NCI-H1105 (cell line): ENCODE data around the gene GGN.
A peak's percentile ranks its signal among the peaks of the same experiment; 100 is the strongest.
"Not testable (repeated sequence)": the region's sequence is repeated elsewhere in the genome, so short reads cannot be mapped to it uniquely, and the experiment has no call there.

Source experiments
- DNase-seq: peaks from one replicate; lab custom pipeline; 2025; lab: John Stamatoyannopoulos, UW

GGN gene

GRCh38 chr19:38411898-38412297 is 24.1 kb upstream of the GGN start:
- not testable (repeated sequence) for DNase-seq

- DNase-seq, result no peak
Measured at GRCh38 chr19:38411041-38411712, 23.3 kb upstream of the GGN start.

- not testable (repeated sequence) for DNase-seq
Measured at GRCh38 chr19:38410407-38410806, 22.6 kb upstream of the GGN start.

GRCh38 chr19:38409631-38410133 is 21.8 kb upstream of the GGN start:
- no peak for DNase-seq

- DNase-seq, result no peak
Measured at GRCh38 chr19:38405276-38405675, 17.4 kb upstream of the GGN start.

GRCh38 chr19:38404858-38405257 is 17.0 kb upstream of the GGN start:
- DNase-seq, result no peak

- DNase-seq, result peak; percentile 98
Measured at GRCh38 chr19:38402967-38403674, 15.3 kb upstream of the GGN start, which contains the start of gene FAM98C. Gene FAM98C (plus strand): TSS chr19:38403093. CDS start chr19:38403154, 61 bp downstream.

GRCh38 chr19:38402623-38402966 is 14.8 kb upstream of the GGN start:
- no peak for DNase-seq

GRCh38 chr19:38401148-38401547 is 13.3 kb upstream of the GGN start:
- no peak for DNase-seq

GRCh38 chr19:38400361-38400760 is 12.5 kb upstream of the GGN start:
- no peak for DNase-seq

GRCh38 chr19:38399537-38399936 is 11.7 kb upstream of the GGN start:
- DNase-seq, result no peak

- DNase-seq, result no peak
Measured at GRCh38 chr19:38399081-38399480, 11.2 kb upstream of the GGN start.

- no peak for DNase-seq
Measured at GRCh38 chr19:38395381-38396114, 7.7 kb upstream of the GGN start.

GRCh38 chr19:38394488-38394887 is 6.7 kb upstream of the GGN start:
- peak; percentile 78 for DNase-seq

GRCh38 chr19:38392707-38393308 is 5.0 kb upstream of the GGN start:
- no peak for DNase-seq

GRCh38 chr19:38391911-38392464 is 4.2 kb upstream of the GGN start:
- DNase-seq, result no peak

- no peak for DNase-seq
Measured at GRCh38 chr19:38389957-38390924, 2.4 kb upstream of the GGN start.

GRCh38 chr19:38389101-38389925 is 1.5 kb upstream of the GGN start:
- peak; percentile 15 for DNase-seq

- DNase-seq, result peak; percentile 56
Measured at GRCh38 chr19:38388349-38389100, 691 bp upstream of the GGN start, which contains the start of gene SPRED3. Gene SPRED3 (plus strand): TSS chr19:38388697. CDS start chr19:38390303, 1,606 bp downstream.
